Right lobe of liver (tissue), 4 donors: ENCODE results near the gene ADPRS.

Experiments used
- CTCF ChIP-seq, 4 donors: fragments of 200-600 bp in 3 of 4; fragments of 450-650 bp in 1 of 4; IDR thresholded peaks; one replicate each; pipeline versions ENCODE4 v1.5.1 to v1.8.0; 2016 to 2022; ENCODE audit warnings: antibody characterized with exemption in 4 of 4, mild to moderate bottlenecking in 2 of 4
- POLR2A ChIP-seq: fragments of 450-650 bp; IDR thresholded peaks from one replicate; pipeline ENCODE4 v1.6.1; 2017; ENCODE audit warnings: antibody characterized with exemption, mild to moderate bottlenecking
- donor health status: DM: no; HTN: no; CAD: no.
- donor health status: DM: no; HTN: no; CAD: no.
- donor health status: DM: no; HTN: yes; CAD: no.

- no peak for TF ChIP-seq CTCF (IDR thresholded peaks at IDR 0.05)
- TF ChIP-seq POLR2A = no peak
These were observed 47.1 kb downstream of the ADPRS start for GRCh38 chr1:36135796-36136195.
